GM18526 (cell line): Measurements from ENCODE around the gene ATRAID.
A peak's percentile ranks its signal among the peaks of the same experiment; 100 is the strongest.

Experiments used
- POLR2A ChIP-seq: IDR thresholded peaks from 3 replicates; pipeline ENCODE4 v1.6.1; 2011; ENCODE audit not compliant: insufficient read length; ENCODE audit errors: extremely low read depth

The ATRAID gene, protein sequence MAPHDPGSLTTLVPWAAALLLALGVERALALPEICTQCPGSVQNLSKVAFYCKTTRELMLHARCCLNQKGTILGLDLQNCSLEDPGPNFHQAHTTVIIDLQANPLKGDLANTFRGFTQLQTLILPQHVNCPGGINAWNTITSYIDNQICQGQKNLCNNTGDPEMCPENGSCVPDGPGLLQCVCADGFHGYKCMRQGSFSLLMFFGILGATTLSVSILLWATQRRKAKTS

DNA sequence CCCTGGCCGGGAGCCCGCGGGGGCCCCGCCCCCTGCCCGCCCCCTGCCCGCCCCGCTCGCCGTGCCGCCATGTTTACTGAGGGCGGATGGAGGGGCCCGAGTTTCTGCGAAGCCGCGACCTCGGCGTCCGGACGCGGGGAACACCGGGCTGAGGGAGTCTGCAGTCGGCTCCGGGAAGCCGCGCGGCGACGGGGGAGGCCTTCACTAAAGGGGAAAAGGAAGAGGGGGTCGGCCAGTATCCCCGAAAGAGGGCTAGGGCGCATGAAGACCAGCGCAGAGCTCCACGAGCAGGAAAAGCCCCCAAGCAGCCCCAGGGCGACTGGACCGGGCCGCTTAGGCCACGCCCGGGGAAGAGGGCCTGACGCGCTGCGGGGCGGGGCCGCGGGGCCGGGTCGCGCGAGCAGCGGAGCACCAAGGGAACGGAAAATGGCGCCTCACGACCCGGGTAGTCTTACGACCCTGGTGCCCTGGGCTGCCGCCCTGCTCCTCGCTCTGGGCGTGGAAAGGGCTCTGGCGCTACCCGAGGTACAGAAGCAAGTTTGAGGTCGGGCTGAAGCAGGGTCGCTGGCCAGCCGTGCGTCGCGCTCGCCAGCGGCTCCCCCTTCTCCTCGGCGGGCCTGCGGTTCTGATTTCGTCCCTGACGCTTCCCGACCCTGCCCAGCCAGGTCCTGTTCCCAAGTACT, at the start of gene ATRAID, which contains the start of gene SLC5A6:
TSS of gene ATRAID (plus strand) at position 99 of the 683 bp plus-strand sequence. CDS start at position 427, 328 bp downstream.
TSS of gene SLC5A6 (minus strand) at position 326 of the 683 bp plus-strand sequence. CDS start 4,618 bp downstream, outside the sequence.
- peak; percentile 87 for TF ChIP-seq POLR2A

DNA sequence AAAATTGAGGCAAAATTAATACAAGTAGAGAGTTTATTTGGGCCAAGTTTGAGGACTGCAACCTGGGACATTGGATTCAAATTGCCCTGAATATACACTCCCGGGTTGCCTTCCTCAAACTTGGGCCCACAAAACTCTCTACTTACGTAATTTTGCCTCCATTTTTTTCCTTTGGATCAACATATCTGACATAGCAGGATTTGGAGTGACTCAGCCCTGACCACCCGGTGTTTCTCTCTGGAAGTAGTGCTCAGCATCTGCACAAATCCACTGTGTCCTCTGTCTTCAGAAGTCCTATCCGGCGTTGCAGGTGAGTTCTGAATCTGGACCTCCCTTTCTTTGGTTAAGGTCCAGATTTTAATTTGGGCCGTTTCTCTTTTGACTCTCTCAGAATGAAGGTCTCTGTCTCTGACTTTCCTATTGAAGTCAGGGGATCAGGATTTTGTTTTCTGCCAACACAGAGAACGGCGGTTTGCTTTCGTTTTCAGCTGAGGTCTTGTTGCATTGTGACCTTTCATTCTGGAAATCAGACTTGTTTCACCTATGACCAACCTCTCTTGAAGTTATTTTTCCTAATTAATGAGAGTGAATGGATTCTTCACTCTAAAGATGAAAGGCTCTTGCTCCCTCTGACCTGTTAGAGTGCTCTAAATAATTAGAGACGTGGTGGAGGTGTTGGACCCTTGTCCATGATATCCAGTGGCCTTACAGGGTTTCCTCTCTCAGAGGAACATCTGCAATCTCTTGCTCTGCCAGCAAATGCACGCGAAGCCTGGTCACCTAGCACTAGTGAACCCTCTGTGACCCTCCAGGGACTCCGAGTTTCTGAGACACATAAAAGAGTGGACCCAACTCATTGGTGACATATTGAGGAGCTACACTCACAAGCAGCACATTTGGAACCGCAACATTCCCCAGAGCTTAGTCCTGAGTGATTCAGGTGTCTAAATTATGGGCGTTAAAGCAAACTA, 49.4 kb upstream of the ATRAID start:
- no peak for TF ChIP-seq POLR2A

DNA sequence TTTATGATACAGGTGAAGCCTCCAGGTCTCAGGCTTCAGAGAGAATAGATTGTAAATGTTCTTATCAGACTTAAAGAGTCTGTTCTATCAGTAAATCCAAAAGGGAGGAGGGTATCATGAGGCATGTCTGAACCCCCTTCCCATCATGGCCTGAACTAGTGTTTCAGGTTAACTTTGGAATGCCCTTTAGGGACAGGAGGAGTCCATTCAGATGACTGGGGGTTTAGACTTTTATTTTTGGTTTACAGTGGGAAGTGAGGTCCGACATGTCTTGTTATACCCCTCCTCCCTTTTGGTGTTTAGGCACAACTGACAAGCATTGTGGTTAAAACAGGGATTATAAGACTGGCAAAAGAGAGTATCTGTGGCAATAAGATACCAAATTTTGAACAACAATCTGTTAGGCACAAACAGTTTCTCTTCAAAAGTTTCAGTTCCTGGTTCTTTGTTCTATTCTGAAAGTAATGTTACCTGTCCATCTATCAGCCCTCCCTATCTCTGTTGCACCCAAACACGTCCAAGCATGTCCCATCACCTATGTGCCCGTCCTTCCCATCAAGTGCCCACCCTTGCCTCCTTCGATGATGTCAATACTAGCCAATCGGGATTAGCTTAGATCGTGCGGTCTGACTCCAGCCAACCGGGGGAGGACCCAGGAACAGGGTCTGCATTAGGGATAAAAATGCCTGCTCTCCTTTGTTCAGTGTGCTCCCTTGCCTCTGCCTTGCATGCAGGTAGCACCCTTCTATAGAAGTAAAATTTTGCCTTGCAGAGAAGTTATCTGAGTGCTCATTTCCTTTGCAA, 46.7 kb upstream of the ATRAID start:
- TF ChIP-seq POLR2A, result no peak

DNA sequence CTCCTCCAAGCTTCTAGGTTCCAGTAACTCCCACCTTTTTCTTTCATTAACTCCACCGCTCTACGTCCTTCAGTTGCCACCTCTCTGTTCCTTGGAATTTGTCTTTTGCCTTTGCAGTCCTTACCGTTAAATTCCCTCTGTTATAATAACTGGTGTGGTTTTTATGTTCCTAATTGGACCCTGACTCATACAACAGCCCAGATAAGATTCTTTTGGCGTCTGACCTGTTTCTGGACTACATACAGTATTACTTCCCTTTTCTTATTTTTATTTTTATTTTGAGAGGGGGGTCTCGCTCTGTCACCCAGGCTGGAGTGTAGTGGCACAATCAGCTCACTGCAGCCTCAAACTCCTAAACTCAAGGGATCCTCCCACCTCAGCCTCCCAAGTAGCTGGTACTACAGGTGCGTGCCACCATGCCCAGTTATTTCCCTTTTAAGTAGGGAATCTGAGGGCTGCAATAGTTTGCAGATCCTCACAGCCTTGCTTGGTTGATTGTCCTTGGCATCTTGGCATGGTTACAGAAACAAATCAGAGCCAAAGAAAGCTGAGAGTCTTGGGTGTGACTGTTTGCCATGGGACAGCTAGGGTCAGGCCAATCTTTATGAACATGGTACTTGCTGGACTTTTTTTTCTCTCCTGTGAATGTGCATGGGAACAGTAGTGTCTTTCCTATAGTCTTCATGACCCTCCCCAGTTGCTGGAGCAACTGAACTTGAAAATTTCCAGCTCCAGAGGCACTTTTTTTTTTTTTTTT, 41.1 kb upstream of the ATRAID start:
- no peak for TF ChIP-seq POLR2A

DNA sequence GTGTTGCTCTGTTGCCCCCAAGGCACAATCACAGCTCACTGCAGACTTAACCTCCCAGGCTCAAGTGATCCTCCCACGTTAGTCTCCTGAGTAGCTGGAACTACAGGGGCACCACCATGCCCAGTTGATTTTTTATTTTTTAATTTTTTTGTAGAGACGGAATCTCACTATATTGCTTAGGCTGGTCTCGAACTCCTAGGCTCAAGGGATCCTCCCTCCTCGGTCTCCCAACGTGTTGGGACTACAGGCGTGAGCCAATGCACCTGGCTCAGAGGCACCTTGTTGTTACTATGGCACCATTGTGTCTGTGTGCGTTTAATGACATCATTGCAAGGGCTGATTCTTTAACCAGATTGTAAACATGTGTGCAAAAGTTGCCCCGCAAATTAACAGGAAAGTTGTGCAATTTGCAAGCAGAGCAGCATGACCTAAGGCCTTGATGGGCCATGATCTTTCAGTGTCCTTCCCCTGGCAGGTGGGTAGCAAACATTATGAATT, 40.4 kb upstream of the ATRAID start:
- no peak for TF ChIP-seq POLR2A

DNA sequence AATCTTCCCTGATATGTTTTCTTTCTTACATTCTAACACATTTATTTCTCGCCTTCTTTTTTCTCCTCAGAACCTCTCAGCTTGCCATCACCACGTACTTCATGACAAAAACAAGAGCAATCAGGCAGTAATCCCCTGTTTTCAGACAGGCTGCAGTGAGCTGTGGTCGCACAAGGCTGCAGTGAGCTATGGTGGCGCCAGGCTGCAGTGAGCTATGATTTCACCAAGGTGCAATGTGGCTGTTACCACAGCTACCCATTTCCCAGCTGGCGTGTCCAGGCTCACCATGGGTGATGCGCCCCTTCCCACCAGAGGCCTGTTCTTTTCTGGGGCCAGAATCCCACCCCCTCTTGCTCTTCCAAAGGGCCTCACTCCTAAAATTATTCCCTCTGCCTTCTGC, 37.2 kb upstream of the ATRAID start:
- no peak for TF ChIP-seq POLR2A

DNA sequence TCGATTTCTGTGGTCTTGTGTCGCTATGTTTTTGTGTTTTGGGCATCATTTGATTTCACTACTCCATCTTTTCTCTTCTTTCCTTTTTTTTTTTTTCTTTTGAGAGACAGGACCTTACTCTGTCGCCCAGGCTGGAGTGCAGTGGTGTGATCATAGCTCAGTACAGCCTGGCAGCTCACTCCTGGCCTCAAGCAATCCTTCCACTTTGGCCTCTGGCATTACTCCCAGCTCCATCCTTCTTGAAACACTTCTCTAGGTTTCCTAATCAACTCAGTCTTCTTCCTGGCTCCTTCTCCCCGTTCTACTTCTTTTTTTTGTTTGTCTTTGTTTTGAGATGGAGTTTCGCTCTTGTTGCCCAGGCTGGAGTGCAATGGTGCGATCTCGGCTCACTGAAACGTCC, 36.5 kb upstream of the ATRAID start:
- no peak for TF ChIP-seq POLR2A

DNA sequence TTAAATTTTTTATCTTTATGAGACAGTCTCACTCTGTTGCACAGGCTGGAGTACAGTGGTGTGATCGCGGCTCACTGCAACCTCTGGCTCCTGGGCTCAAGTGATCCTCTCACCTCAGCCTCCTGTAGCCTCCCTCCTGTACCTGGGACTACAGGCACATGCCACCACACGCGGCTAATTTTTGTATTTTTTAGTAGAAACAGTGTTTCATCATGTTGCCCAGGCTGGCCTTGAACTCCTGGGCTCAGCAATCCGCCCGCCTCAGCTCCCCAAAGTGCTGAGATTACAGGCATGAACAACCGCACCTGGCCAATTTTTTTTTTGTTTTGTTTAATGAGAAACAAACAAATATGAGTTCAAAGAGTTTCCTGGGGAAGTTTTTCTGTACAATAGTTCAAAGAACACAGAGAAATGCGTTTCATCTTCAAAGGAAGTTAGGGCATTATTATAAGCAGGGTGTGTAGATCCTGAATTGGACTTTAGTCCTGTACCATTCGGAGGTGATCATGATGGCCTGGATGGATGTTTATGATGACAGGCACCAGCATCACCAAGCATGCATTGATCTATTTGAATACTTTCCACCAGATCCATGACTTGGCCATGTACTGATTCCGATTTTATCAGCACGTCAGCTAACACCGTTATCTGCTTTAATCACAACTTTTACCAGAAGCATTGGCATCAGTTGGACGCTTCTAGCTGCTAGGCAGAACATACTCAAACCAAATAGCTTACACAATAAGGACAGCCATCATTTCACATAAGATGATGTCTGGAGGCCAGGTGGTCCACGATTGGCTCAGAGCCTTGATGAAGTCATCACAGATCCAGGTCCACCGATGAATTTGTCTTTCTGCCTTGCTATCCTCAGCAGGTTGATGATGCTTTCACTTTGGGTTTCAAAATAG, 34.1 kb upstream of the ATRAID start:
- TF ChIP-seq POLR2A, result no peak

DNA sequence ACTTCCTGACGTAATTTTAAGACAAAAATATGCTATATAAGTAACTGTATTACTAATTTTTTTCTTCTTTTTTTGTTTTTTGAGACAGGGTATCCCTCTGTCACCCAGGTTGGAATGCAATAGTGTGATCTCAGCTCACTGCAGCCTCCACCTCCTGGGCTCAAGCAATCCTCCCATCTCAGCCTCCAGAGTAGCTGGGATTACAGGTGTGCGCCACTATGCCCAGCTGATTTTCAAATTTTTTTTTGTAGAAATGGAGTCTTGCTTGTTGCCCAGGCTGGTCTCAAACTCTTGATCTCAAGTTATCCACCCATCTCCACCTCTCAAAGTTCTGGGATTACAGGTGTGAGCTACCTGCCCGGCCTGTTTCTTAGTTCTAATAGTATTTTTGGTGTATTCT, 33.4 kb upstream of the ATRAID start:
- no peak for TF ChIP-seq POLR2A

DNA sequence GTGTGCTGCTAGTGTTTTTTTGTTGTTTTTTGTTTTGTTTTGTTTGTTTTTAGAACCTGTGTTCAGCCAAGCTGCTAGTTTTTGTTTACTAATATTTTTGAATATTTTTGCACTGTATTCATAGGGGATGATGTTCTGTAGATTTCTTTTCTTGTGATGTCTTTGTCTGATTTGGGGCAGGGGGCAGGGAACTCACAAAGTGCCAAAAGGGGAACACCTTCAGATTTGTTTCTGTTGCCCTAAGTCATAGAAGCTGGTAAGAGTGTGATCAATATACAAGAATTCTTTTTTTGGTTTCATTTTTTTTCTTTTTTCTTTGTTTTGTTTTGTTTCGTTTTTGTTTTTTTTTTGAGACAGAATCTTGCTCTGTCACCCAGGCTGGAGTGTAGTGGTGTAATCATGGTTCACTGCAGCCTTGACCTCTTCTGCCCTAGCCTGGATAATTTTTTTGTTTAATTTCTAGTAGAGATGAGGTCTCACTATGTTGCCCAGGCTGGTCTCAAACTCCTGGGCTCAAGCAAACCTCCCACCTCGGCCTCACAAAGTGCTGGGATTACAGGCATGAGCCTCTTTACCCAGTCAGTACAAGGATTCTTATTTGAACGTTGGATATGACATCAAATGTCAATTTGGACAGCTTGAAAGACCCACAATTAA, 32.4 kb upstream of the ATRAID start:
- no peak for TF ChIP-seq POLR2A

DNA sequence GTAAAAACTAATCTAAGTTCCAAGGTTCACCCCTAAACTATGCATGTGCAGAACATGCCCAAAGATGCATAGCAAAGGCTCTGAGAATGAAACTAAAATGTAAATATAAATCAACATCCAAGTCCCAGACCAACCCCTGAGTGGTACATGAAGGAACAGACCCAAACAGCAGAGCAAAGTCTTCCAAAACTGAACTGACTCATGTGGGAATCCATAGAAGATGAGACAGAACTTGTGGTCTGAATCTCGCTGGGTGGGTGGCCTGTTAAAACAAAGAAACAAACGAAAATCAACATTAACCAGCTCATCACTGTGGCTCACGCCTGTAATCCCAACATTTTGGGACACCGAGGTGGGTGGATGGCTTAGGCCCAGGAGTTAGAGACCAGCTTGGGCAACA, 29.5 kb upstream of the ATRAID start:
- TF ChIP-seq POLR2A, result no peak

DNA sequence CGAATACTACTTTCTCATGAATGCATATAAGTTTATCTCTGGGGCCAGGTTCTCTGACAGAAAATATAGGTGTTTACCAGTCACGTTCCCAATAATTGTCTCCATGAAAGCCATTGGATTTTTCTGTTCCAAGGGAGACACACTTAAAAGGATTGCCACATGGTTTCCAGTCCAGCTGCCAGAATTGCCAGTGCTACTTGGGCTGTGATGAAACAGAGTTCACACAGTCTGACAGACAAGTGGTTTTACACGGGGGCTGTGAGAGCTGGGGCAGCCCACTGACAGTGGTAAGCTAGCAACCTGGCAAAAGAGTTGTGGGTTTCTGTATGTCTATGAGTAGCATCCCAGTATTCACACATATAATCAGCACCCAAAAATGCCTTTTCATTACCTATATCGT, 27.7 kb upstream of the ATRAID start:
- no peak for TF ChIP-seq POLR2A
